Retinal pigment epithelial cell (primary cell): ENCODE results near the gene ATP10A.

ENCODE experiments used
- DNase-seq: peaks from one replicate; pipeline ENCODE4 v3.0.0-alpha.2; 2010; ENCODE audit warnings: low read depth
- H3K4me3 ChIP-seq: 2 replicates; pipeline ENCODE4 v1.5.1; 2011; ENCODE audit warnings: mild to moderate bottlenecking, low read length, control low read depth, moderate library complexity
- TF ChIP-seq, protein P1 (sequence below): conservative IDR thresholded peaks from 2 replicates; pipeline ENCODE4 v1.5.1; 2011; ENCODE audit warnings: low read depth, low read length, control low read depth, inconsistent platforms

Gene ATP10A, protein sequence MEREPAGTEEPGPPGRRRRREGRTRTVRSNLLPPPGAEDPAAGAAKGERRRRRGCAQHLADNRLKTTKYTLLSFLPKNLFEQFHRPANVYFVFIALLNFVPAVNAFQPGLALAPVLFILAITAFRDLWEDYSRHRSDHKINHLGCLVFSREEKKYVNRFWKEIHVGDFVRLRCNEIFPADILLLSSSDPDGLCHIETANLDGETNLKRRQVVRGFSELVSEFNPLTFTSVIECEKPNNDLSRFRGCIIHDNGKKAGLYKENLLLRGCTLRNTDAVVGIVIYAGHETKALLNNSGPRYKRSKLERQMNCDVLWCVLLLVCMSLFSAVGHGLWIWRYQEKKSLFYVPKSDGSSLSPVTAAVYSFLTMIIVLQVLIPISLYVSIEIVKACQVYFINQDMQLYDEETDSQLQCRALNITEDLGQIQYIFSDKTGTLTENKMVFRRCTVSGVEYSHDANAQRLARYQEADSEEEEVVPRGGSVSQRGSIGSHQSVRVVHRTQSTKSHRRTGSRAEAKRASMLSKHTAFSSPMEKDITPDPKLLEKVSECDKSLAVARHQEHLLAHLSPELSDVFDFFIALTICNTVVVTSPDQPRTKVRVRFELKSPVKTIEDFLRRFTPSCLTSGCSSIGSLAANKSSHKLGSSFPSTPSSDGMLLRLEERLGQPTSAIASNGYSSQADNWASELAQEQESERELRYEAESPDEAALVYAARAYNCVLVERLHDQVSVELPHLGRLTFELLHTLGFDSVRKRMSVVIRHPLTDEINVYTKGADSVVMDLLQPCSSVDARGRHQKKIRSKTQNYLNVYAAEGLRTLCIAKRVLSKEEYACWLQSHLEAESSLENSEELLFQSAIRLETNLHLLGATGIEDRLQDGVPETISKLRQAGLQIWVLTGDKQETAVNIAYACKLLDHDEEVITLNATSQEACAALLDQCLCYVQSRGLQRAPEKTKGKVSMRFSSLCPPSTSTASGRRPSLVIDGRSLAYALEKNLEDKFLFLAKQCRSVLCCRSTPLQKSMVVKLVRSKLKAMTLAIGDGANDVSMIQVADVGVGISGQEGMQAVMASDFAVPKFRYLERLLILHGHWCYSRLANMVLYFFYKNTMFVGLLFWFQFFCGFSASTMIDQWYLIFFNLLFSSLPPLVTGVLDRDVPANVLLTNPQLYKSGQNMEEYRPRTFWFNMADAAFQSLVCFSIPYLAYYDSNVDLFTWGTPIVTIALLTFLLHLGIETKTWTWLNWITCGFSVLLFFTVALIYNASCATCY (N-terminal part only)

DNA sequence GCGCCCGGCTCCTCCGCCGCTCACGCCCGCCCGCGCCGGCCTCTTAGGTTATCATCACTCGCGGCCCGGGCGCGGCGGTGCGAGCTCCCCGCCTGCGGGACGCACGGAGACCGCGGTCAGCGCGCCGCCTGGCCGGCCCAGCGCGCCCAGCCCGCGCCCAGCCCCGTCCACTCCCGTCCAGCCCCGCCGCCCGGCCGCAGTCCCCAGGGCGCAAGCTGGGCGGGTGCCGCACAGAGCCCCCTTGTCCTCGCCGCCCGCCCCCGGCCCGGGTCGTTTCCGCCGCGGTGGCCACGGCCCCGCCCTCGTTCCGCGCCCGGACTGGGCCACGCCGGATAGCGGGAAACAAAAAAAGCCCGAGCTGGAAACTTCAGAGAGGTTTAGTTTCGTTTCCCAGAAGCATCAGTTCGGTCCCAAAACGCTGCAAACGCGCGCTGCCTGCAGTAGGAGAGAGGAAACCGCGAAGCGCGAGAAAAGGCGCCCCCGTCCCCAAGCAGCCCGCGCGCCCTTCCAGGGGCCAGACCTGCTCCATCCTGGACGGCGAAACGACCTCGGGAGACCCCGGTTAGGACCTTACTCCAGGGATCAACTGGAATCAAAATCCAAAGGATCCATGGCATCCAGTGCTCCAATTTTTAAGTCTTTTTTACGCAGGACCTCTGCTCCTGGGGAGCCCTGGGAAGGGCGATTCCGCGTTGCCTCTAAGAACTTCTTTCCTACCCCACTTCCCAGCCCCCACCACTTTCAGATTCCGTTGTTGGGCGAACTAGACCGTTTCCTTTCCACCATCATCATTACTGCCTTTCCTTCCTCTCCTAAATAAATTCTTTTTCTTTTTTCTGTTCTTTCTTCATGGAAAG, at the start of gene ATP10A:
Gene ATP10A, minus strand, starts transcription at position 217 of the 857 bp plus-strand sequence. CDS start 231 bp downstream, outside the sequence.
- H3K4me3 ChIP-seq, result peak within 1 kb of the TSS; percentile 43
- TF ChIP-seq, protein P1, sequence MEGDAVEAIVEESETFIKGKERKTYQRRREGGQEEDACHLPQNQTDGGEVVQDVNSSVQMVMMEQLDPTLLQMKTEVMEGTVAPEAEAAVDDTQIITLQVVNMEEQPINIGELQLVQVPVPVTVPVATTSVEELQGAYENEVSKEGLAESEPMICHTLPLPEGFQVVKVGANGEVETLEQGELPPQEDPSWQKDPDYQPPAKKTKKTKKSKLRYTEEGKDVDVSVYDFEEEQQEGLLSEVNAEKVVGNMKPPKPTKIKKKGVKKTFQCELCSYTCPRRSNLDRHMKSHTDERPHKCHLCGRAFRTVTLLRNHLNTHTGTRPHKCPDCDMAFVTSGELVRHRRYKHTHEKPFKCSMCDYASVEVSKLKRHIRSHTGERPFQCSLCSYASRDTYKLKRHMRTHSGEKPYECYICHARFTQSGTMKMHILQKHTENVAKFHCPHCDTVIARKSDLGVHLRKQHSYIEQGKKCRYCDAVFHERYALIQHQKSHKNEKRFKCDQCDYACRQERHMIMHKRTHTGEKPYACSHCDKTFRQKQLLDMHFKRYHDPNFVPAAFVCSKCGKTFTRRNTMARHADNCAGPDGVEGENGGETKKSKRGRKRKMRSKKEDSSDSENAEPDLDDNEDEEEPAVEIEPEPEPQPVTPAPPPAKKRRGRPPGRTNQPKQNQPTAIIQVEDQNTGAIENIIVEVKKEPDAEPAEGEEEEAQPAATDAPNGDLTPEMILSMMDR, result no peak
- DNase-seq, result no peak

DNA sequence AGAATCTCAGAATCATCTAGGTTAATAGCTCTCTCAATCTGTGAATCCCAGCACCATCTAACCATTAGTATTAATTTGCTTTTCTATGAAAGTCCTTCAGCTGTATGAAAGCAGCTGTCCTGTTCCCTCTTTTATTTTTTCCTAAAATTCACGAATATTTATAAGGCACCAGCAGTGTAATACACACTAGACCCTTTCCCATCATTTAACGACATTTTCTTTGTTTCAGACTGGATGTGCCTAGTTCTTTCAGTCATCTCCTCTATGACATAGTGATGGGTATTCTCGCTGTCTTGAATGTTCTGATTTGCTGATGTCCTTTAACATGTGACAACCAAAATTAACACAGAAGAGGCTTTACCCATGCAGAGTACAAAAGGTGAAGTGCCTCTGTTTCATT, 48.9 kb upstream of the ATP10A start:
- no peak overlapping the region for H3K4me3 ChIP-seq
- TF ChIP-seq, protein P1, result no peak
- DNase-seq, result no peak

DNA sequence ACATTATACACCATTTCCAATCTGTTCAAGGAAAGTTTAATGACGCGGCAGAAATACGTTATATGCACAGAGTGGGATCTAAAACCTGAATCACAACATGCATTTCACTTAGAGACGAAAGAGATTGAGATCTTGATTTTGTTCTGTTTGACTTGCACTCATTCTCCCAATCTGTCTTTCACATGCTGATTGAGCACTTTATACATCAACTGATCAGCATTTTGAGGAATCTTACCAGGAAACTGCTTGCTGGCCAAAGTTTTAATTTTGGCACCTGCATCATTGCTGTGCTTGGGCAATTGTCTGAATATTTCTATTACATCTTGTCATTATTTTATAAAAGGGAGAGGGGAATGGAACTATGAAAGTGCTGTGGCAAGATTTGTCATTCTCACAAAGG, 47.7 kb upstream of the ATP10A start:
- no peak overlapping the region for H3K4me3 ChIP-seq
- DNase-seq, result no peak
- TF ChIP-seq, protein P1, result no peak

DNA sequence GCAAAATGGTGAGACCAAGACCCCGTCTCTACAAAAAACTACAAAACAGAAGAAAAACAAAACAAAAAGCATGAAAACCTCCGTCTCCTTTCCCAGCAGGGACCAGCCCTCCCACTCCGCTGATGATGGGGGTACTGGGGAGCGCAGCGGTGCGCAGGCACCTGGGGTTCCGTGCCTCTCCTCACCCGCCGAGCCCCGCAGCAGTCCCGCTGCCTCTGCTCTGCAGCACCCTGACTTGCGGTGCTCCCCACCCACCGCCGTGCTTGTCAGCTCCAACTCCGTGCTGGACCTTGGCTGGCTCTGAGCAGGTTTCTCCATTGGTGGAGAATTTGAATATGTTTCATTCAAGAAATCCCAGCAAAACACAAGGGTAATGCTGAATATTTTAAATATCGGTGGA, 46.7 kb upstream of the ATP10A start:
- TF ChIP-seq, protein P1, result no peak
- H3K4me3 ChIP-seq, result no peak overlapping the region
- DNase-seq, result no peak

DNA sequence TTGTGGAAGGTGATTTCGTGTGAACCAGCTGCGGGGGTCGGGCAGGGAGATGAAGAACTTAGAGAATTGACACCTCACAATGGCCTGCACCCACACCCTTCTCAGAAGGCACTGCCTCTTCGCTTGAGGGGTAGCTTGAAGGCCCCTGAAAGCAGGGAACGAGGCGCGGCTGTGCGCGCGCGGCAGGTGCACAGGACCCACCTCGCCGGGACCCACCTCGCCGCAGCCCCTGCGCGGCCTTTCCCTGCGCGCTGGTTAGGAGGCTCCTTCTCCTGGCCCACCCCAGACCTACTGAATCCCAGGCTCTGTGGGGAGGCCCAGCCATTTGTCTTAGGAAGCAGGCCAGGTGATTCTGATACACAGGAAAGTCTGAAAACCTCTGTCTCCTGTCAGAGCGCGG, 46.2 kb upstream of the ATP10A start:
- H3K4me3 ChIP-seq, result no peak overlapping the region
- TF ChIP-seq, protein P1, result no peak
- DNase-seq, result no peak

DNA sequence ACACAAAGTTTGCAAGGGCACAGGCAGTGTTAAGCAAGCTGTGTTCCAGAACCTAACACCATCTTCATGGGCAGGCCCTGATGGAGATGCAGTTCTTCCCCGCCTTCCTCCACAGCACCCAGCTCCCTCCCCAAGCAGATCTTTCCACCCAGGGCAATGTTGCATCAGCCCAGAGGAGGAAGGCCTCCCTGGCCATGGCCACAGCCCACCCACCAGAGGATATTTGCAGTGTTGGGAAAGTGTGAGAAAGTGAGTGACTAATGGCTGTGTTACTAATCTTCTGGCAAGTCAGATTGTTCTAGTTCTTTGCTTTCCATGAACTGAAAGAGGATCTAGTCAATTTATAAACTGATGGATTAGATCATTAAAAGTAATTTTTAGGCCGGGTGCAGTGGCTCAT, 42.0 kb upstream of the ATP10A start:
- no peak overlapping the region for H3K4me3 ChIP-seq
- TF ChIP-seq, protein P1, result no peak
- DNase-seq, result no peak
